CD4-positive, alpha-beta T cell (primary cell): ENCODE measurements around the gene EP400. TPM values are rescaled to one million over a fixed set of nuclear protein-coding genes. Genes with fewer than 3 reads are reported as not detected.
A peak's percentile ranks its signal among the peaks of the same experiment; 100 is the strongest.

ENCODE experiments used
- ATAC-seq: fragments of 200-7000 bp; cut with Tn5 transposase; one replicate; pipeline ENCODE4 v1.10.0; 2022; ENCODE audit warnings: mild to moderate bottlenecking; ENCODE audit not compliant: poor library complexity
- CTCF ChIA-PET: fragments of 350-600 bp; sonication (Branson Sonifier 250); formaldehyde crosslinking; loops from one replicate; lab custom pipeline; 2021; ENCODE audit warnings: antibody characterized with exemption, inconsistent platforms; lab: Charles Lee
- POLR2A ChIA-PET: fragments of 350-600 bp; sonication (Branson Sonifier 250); formaldehyde crosslinking; loops from one replicate; lab custom pipeline; 2021; ENCODE audit warnings: antibody characterized with exemption, inconsistent platforms; lab: Charles Lee
- DNase-seq, 14 experiments: peaks; one replicate each; pipeline ENCODE4 v3.0.0-alpha.2; 2013 to 2020; ENCODE audit warnings: mixed read lengths in 2 of 14
- H3K27ac ChIP-seq, 2 donors: one replicate each; pipeline versions ENCODE4 v1.5.1 to v1.7.0; 2013; ENCODE audit warnings: low read length in 2 of 2, low read depth in 1 of 2, mild to moderate bottlenecking in 1 of 2
- H3K27me3 ChIP-seq, 2 experiments: 1 replicate in 1 of 2; 2 replicates in 1 of 2; pipeline versions ENCODE4 v1.6.1 to v1.7.0; 2013; ENCODE audit warnings: low read length in 2 of 2, control low read depth in 1 of 2, mild to moderate bottlenecking in 1 of 2, moderate library complexity in 1 of 2; ENCODE audit not compliant: insufficient read depth in 2 of 2, control insufficient read depth in 1 of 2
- H3K36me3 ChIP-seq: one replicate; pipeline ENCODE4 v1.6.1; 2013; ENCODE audit warnings: low read length, control low read depth; ENCODE audit not compliant: insufficient read depth
- H3K4me1 ChIP-seq: one replicate; pipeline ENCODE4 v1.6.1; 2013; ENCODE audit warnings: low read length, control low read depth; ENCODE audit not compliant: insufficient read depth
- H3K4me3 ChIP-seq: one replicate; pipeline ENCODE4 v1.5.1; 2013; ENCODE audit warnings: mild to moderate bottlenecking, low read length, moderate library complexity
- H3K9me3 ChIP-seq, 2 experiments: 1 replicate in 1 of 2; 2 replicates in 1 of 2; pipeline versions ENCODE4 v1.6.1 to v1.7.0; 2013; ENCODE audit warnings: low read length in 2 of 2, mild to moderate bottlenecking in 2 of 2, control low read depth in 1 of 2, moderate library complexity in 1 of 2; ENCODE audit not compliant: control insufficient read depth in 1 of 2, insufficient read depth in 1 of 2
- H3K27ac Mint-ChIP-seq: one replicate; pipeline ENCODE4 v1.8.0; 2020; ENCODE audit warnings: mixed read lengths
- H3K27me3 Mint-ChIP-seq: one replicate; pipeline ENCODE4 v1.8.0; 2021; ENCODE audit warnings: mixed read lengths
- H3K36me3 Mint-ChIP-seq: one replicate; pipeline ENCODE4 v1.8.0; 2021; ENCODE audit warnings: low read depth, mixed read lengths
- H3K4me1 Mint-ChIP-seq: one replicate; pipeline ENCODE4 v1.8.0; 2021; ENCODE audit warnings: low read depth, mixed read lengths
- H3K4me3 Mint-ChIP-seq: one replicate; pipeline ENCODE4 v1.8.0; 2020; ENCODE audit warnings: mild to moderate bottlenecking, mixed read lengths
- H3K9me3 Mint-ChIP-seq: one replicate; pipeline ENCODE4 v1.8.0; 2020; ENCODE audit warnings: mixed read lengths
- CTCF ChIP-seq: fragments of 200-600 bp; IDR thresholded peaks from one replicate; pipeline ENCODE4 v1.8.0; 2022; ENCODE audit warnings: antibody characterized with exemption, mild to moderate bottlenecking
- intact Hi-C, 2 experiments: fragments of 100-400 bp; cut with DNase I in 1 of 2; cut with micrococcal nuclease in 1 of 2; formaldehyde crosslinking; loops; one replicate each; pipeline versions ENCODE4 v1.15.1 to v1.9.0; 2023 to 2025; cut with DNase I, micrococcal nuclease
- total RNA-seq, 174 experiments: library from RNA in 2 of 174; stranded (reverse) in 2 of 174; gene quantifications; one replicate each; pipeline ENCODE4 v1.2.3 and lab custom pipeline; 2021 to 2026

The EP400 gene
- total RNA-seq, 2 experiments from 2014 or later = 56.4 to 56.5 TPM

- Mint-ChIP-seq H3K36me3 (peaks cover 75% of the 10 kb centered on the region), H3K9me3 (no peaks in the 10 kb centered on the region), H3K4me3 (no peak overlapping the region), H3K27me3 (no peaks in the 10 kb centered on the region), H3K27ac (no peak overlapping the region), H3K4me1 (peaks cover 27% of the 10 kb centered on the region)
- Histone ChIP-seq H3K36me3 (peaks cover 70% of the 10 kb centered on the region), H3K4me1 (peaks cover 26% of the 10 kb centered on the region), H3K27me3 (no peaks in the 10 kb centered on the region), H3K27ac (no peak overlapping the region), H3K4me3 (no peak overlapping the region), H3K9me3 (no peaks in the 10 kb centered on the region)
- ChIA-PET CTCF (no interaction called here), POLR2A (no interaction called here)
- no peak for TF ChIP-seq CTCF
- ATAC-seq (no peak), DNase-seq (no peak)
- intact Hi-C loops = no loop called here
These were observed 115.5 kb downstream of the EP400 start for GRCh38 chr12:132065203-132065602.

- peak overlapping the region; percentile 70 for H3K27ac Mint-ChIP-seq
- CTCF ChIA-PET = no interaction called here
- ATAC-seq = no peak
- no peak for TF ChIP-seq CTCF
- H3K27ac ChIP-seq = no peak overlapping the region
- peak overlapping the region; percentile 80 for H3K4me3 Mint-ChIP-seq
- no peaks in the 10 kb centered on the region for H3K27me3 Mint-ChIP-seq
- peaks cover 26% of the 10 kb centered on the region for H3K4me1 ChIP-seq
- intact Hi-C loops = no loop called here
- peaks cover 27% of the 10 kb centered on the region for H3K4me1 Mint-ChIP-seq
- peak overlapping the region; percentile 22 for H3K4me3 ChIP-seq
- POLR2A ChIA-PET = no interaction called here
- H3K9me3 Mint-ChIP-seq = no peaks in the 10 kb centered on the region
- H3K36me3 ChIP-seq = peaks cover 71% of the 10 kb centered on the region
- H3K9me3 ChIP-seq = no peaks in the 10 kb centered on the region
- DNase-seq = no peak
- no peaks in the 10 kb centered on the region for H3K27me3 ChIP-seq
- H3K36me3 Mint-ChIP-seq = peaks cover 76% of the 10 kb centered on the region
These were observed 116.0 kb downstream of the EP400 start for GRCh38 chr12:132065609-132066344.

GRCh38 chr12:132066345-132066685 lies 116.6 kb downstream of the EP400 start:
- H3K4me3 ChIP-seq = peak overlapping the region; percentile 22
- peaks cover 71% of the 10 kb centered on the region for H3K36me3 ChIP-seq
- POLR2A ChIA-PET = no interaction called here
- Mint-ChIP-seq H3K4me3 (peak overlapping the region; percentile 80), H3K36me3 (peaks cover 76% of the 10 kb centered on the region), H3K4me1 (peaks cover 27% of the 10 kb centered on the region), H3K27me3 (no peaks in the 10 kb centered on the region), H3K27ac (peak overlapping the region; percentile 70), H3K9me3 (no peaks in the 10 kb centered on the region)
- peaks cover 26% of the 10 kb centered on the region for H3K4me1 ChIP-seq
- CTCF ChIA-PET = no interaction called here
- H3K27me3 ChIP-seq = no peaks in the 10 kb centered on the region
- ATAC-seq (peak; percentile 74), DNase-seq (peak in 5 of 14 experiments; percentile 13 to 75 (median 62))
- H3K27ac ChIP-seq = no peak overlapping the region
- no peak for TF ChIP-seq CTCF
- intact Hi-C loops = no loop called here
- no peaks in the 10 kb centered on the region for H3K9me3 ChIP-seq
